GM18517 (cell line): Measurements from ENCODE around the gene AQP10.
"Not testable (repeated sequence)": the region's sequence is repeated elsewhere in the genome, so short reads cannot be mapped to it uniquely, and the experiment has no call there.

ENCODE experiments used
- ATAC-seq: cut with Tn5 transposase; IDR thresholded peaks from one replicate; pipeline ENCODE4 v1.9.1; 2021; ENCODE audit warnings: mild to moderate bottlenecking, moderate library complexity; ENCODE audit not compliant: unreplicated experiment

Gene AQP10

GRCh38 chr1:154320882-154321608 is at the start of gene AQP10:
AQP10 (plus strand) TSS chr1:154321093; CDS start chr1:154321156, 63 bp downstream.
- no peak for ATAC-seq

- peak; percentile 95 for ATAC-seq
Observed at GRCh38 chr1:154272217-154272998, 48.5 kb upstream of the AQP10 start, which contains the start of gene HAX1. HAX1 (plus strand) TSS chr1:154272629; CDS start chr1:154272724, 95 bp downstream.

- no peak for ATAC-seq
Observed at GRCh38 chr1:154272999-154273563, 47.8 kb upstream of the AQP10 start.

GRCh38 chr1:154276797-154277196 is 44.1 kb upstream of the AQP10 start:
- no peak for ATAC-seq

GRCh38 chr1:154287591-154287990 is 33.3 kb upstream of the AQP10 start:
- ATAC-seq, result not testable (repeated sequence)

- ATAC-seq, result no peak
Observed at GRCh38 chr1:154288661-154289060, 32.2 kb upstream of the AQP10 start.

- no peak for ATAC-seq
Observed at GRCh38 chr1:154290921-154291320, 30.0 kb upstream of the AQP10 start.

GRCh38 chr1:154295408-154296235 is 25.3 kb upstream of the AQP10 start:
- ATAC-seq, result no peak

GRCh38 chr1:154301582-154301981 is 19.3 kb upstream of the AQP10 start:
- no peak for ATAC-seq

GRCh38 chr1:154304664-154305337 is 16.1 kb upstream of the AQP10 start:
- ATAC-seq, result no peak

- no peak for ATAC-seq
Observed at GRCh38 chr1:154306151-154306550, 14.7 kb upstream of the AQP10 start.

GRCh38 chr1:154307670-154308270 is 13.1 kb upstream of the AQP10 start:
- not testable (repeated sequence) for ATAC-seq

- not testable (repeated sequence) for ATAC-seq
Observed at GRCh38 chr1:154309136-154309535, 11.8 kb upstream of the AQP10 start.

GRCh38 chr1:154312229-154313065 is 8.4 kb upstream of the AQP10 start:
- ATAC-seq, result not testable (repeated sequence)

GRCh38 chr1:154313066-154313356 is 7.9 kb upstream of the AQP10 start:
- no peak for ATAC-seq

- not testable (repeated sequence) for ATAC-seq
Observed at GRCh38 chr1:154314226-154314625, 6.7 kb upstream of the AQP10 start.

- no peak for ATAC-seq
Observed at GRCh38 chr1:154316704-154317103, 4.2 kb upstream of the AQP10 start.

GRCh38 chr1:154318386-154318785 is 2.5 kb upstream of the AQP10 start:
- ATAC-seq, result no peak

GRCh38 chr1:154321609-154321934 is 679 bp downstream of the AQP10 start:
- ATAC-seq, result not testable (repeated sequence)
